T-helper 2 cell treated with Interferon-gamma antibody and Interleukin-4, amounts not matched to agents 100 ng/mL and 5 ng/mL, for 36 hours (primary cell): Measurements from ENCODE around the gene EIF2S2. TPM values are rescaled to one million over a fixed set of nuclear protein-coding genes. Genes with fewer than 3 reads are reported as not detected.

Experiments used
- intact Hi-C: fragments of 100-400 bp; cut with micrococcal nuclease; formaldehyde crosslinking; loops from one replicate; pipeline ENCODE4 v1.15.1; 2023
- total RNA-seq: library from RNA; stranded (reverse); gene quantifications from 2 replicates; pipeline ENCODE4 v1.2.3, GENCODE V29; 2022

Gene EIF2S2
- total RNA-seq, 1 donor from 2014 or later, result 72.9 TPM

- intact Hi-C loops, result no loop called here
These were observed 45.5 kb downstream of the EIF2S2 start for GRCh38 chr20:34066476-34067090.

DNA sequence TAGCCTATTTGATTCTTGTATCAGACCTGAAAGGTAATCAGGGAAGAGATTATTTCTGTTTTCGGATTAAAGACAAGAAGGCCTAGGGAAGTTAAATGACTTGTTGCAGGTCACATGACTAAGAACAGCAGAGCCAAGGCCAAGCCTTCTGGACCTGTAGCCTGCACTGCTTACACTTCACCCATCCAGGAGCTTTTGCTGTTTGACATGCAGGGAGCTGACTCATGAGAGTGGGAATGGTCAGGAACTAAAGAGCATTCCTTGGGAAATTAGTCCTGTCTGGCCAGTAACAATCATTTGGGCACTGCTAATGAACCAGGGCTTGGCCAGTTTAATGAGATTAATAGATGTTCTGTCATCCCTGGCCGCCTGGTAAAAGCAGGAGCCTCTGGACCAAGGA lies 46.8 kb downstream of the EIF2S2 start:
- intact Hi-C loops, result no loop called here

DNA sequence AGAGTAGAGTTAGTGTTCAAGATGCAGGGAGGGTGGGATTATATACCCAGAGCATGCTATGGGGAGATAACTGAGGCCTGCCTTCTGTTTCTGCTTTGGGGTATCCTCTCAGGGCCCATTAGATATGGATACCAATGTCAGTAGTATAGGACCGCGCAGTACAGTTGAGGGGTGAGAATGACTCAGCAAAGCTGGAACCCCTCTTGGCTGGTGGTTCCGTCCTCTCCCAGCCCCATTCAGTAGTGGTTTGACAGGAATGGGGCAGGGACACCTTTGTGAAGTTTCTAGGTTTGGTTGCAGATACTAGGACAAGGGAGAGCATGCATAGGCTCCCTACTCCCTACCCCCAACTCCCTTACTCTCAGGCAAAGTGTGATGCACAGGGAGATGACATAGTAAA lies 47.8 kb downstream of the EIF2S2 start:
- intact Hi-C loops, result no loop called here

- intact Hi-C loops, result no loop called here
These were observed 49.2 kb downstream of the EIF2S2 start for GRCh38 chr20:34062570-34063482.

GRCh38 chr20:34061695-34062094 lies 50.3 kb downstream of the EIF2S2 start:
- intact Hi-C loops, result no loop called here

DNA sequence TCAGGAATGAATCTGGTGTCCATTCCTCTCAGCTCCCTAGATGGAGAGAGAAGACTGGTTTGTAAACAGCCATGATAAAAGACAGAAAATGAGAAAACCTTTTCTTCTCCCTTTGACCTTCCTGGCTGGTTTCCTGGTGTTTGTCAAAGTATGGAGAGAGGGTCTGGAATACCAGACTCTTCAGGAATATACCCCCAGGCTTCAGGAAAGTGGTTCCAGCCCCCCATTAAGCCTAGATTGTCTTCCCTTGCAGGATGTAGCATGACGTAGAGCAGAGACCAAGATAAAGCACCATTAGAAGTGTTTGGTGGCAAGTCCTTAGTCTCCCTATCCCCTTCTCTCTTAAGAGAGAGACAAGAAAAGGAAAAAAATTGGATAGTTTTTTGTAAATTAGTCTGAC lies 51.1 kb downstream of the EIF2S2 start:
- intact Hi-C loops, result no loop called here

GRCh38 chr20:34058831-34059230 lies 53.2 kb downstream of the EIF2S2 start:
- intact Hi-C loops, result no loop called here

DNA sequence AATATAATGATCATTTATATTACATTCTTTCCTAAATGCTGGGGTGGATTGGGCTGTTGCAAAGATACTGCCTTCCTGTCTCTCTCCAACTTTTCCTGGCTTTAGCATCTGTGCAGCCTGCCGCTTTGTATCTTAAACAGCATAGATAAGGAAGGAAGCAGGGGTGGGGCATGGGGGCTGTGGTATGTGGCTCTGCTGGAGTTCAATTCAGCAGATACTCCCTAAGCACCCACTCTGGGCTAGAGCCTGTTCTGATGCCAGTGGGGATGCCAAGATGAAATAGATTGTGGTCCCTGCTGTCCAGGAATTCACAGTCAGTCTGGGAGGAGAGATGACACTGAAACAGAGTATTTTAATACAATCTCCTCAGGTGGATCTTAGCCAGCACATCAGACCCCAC lies 56.8 kb downstream of the EIF2S2 start:
- intact Hi-C loops, result no loop called here

- intact Hi-C loops, result no loop called here
These were observed 59.6 kb downstream of the EIF2S2 start for GRCh38 chr20:34052414-34052813.

GRCh38 chr20:34049897-34050695 lies 61.9 kb downstream of the EIF2S2 start:
- intact Hi-C loops, result no loop called here

DNA sequence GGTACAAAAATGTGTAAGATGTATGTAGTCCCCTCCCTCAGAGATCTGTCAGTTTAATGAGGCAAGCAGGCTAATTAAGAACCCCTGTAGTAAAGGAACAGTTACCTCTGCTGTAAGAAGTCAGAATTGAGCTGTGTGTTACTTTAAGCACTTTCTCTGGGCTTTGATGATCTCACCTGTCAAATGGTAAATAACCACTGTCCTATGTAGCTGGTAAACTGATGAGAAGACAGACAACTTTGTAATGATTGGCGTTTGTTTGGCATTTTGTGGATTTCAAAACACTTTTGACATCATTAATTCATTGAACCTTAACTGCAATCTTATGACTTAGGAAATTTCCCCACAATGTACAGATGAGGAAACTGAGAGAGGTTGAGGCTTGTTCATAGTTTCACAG lies 62.7 kb downstream of the EIF2S2 start:
- intact Hi-C loops, result no loop called here

GRCh38 chr20:34047917-34048316 lies 64.1 kb downstream of the EIF2S2 start:
- intact Hi-C loops, result no loop called here

DNA sequence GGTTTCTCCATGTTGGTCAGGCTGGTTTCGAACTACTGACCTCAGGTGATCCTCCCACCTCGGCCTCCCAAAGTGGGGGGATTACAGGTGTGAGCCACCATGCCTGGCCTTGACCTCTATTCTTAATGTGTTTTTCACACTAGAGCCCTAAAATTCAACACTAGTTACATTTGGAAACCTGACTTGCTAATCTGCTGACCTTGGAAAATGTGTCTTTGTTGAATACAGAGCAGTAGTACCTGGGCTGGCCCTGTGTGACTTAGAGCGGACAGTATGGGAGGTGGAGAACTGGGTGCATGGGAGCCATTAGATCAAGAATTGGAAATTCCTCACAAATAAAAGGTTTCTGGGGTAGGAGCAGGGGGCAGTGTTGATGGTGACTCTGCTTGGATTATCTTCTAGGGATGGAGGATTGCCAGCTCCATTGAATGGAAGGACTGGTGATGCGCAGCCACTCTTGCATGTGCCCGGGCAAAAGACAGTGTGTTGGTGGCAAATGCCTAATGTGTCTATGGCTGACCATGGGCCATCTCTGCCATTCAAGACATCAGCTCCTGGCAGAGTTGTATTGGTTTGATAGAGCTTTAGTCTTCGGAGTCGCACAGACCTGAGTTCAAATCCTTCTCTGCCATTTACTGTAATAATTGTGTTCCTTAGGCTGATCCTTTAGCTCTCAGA lies 64.9 kb downstream of the EIF2S2 start:
- intact Hi-C loops, result no loop called here

GRCh38 chr20:34045930-34046725 lies 65.9 kb downstream of the EIF2S2 start:
- intact Hi-C loops, result no loop called here

DNA sequence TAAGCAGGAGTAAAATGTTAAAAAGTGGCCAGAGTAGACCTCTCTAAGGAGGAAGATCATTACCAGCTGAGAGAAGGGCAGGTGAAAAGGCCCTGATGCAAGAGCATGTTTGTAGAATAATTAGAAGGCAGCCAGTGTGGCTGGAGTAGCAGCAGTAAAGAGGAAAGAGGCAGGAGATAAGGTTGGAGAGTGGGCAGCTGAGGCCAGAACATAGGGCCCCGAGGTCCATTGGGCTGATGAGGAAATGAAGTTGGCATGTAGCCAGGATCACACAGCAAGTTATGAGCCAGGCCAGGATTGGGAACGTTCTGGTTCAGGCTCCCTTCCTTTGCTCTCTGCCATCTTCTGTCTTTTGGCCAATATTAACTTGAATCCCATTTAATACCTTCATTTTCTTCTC lies 66.7 kb downstream of the EIF2S2 start:
- intact Hi-C loops, result no loop called here

GRCh38 chr20:34043025-34043424 lies 69.0 kb downstream of the EIF2S2 start:
- intact Hi-C loops, result no loop called here

- intact Hi-C loops, result no loop called here
These were observed 69.8 kb downstream of the EIF2S2 start for GRCh38 chr20:34042262-34042661.

GRCh38 chr20:34041226-34041625 lies 70.8 kb downstream of the EIF2S2 start:
- intact Hi-C loops, result no loop called here

- intact Hi-C loops, result no loop called here
These were observed 71.6 kb downstream of the EIF2S2 start for GRCh38 chr20:34040300-34040995.
